Prostate gland (tissue), 2 donors: ENCODE data around the gene CST4. TPM values are rescaled to one million over a fixed set of nuclear protein-coding genes. Genes with fewer than 3 reads are reported as not detected.
"Not testable (repeated sequence)": the region's sequence is repeated elsewhere in the genome, so short reads cannot be mapped to it uniquely, and the experiment has no call there.

ENCODE experiments used
- DNase-seq: peaks from one replicate; pipeline ENCODE4 v3.0.0-alpha.2; 2019; ENCODE audit warnings: low spot score
- H3K27ac ChIP-seq, 2 donors: fragments of 200-600 bp; sonication (generic); 2 replicates each; pipeline ENCODE4 v1.5.1; 2017 to 2019
- H3K27me3 ChIP-seq: fragments of 200-600 bp; sonication (generic); replicated peaks from 2 replicates; pipeline ENCODE4 v1.5.1; 2019; ENCODE audit not compliant: insufficient read depth
- H3K36me3 ChIP-seq, 2 donors: fragments of 200-600 bp; sonication (generic); 1 replicate in 1 of 2; 2 replicates in 1 of 2; pipeline versions ENCODE4 v1.5.1 to v1.8.1; 2017 to 2019
- H3K4me1 ChIP-seq: fragments of 200-600 bp; sonication (generic); replicated peaks from 2 replicates; pipeline ENCODE4 v1.5.1; 2019
- H3K4me3 ChIP-seq, 2 donors: fragments of 200-600 bp; sonication (generic); 2 replicates each; pipeline ENCODE4 v1.5.1; 2017 to 2019
- H3K9me3 ChIP-seq: fragments of 200-600 bp; sonication (generic); 2 replicates; pipeline ENCODE4 v1.5.1; 2017
- POLR2A ChIP-seq: fragments of 450-650 bp; IDR thresholded peaks from one replicate; pipeline ENCODE4 v1.6.1; 2016; ENCODE audit warnings: antibody characterized with exemption, mild to moderate bottlenecking
- POLR2AphosphoS5 ChIP-seq: sonication (generic); formaldehyde crosslinking; IDR thresholded peaks from one replicate; pipeline ENCODE4 v1.6.1; 2017; ENCODE audit warnings: antibody characterized with exemption
- WGBS: methylation state at CpG from one replicate; pipeline ENCODE4 v1.1.5; 2018; 5-methylcytosine and 5-hydroxymethylcytosine counted together
- intact Hi-C: fragments of 100-400 bp; cut with DNase I; formaldehyde crosslinking; loops from one replicate; pipeline ENCODE4 v1.14.2; 2022
- small RNA-seq, 2 donors: library from RNA; depleted of rRNA; stranded (forward); fragments of <200 nt; gene quantifications; one replicate each; pipeline ENCODE3, GENCODE V24; 2016
- total RNA-seq, 2 donors: library from RNA; depleted of rRNA; stranded (reverse); fragments of >200 nt; gene quantifications; one replicate each; pipeline ENCODE4 v1.1.0, GENCODE V29; 2016
- TF ChIP-seq, protein P1 (sequence below), 4 experiments: fragments of 200-600 bp in 2 of 4; fragments of 450-650 bp in 2 of 4; sonication (generic) in 2 of 4; IDR thresholded peaks; 1 replicate in 3 of 4; 2 replicates in 1 of 4; pipeline ENCODE4 v1.5.1; 2016 to 2019; ENCODE audit warnings: antibody characterized with exemption in 4 of 4, mild to moderate bottlenecking in 2 of 4, moderate library complexity in 2 of 4

CST4 gene
- total RNA-seq, 2 donors from 2014 or later = 7.9 TPM; not detected in 1

DNA sequence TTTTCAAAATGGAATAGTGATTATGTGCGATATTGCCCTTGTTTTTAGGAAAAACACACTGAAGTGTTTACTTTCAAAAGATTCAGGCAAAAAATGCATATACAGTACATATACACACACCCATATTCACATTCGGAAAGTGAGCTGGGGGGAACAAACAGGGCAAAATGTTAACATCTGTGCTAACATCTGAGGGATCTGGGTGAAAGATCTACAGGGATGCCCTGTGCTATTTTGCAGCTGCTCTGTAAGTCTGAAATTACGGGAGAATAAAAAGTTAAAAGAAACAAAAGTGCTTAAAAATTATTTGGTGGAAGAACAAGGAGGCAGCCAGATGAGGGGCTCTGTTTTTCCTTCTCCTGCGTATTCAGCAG is 51.9 kb downstream of the CST4 start:
- H3K36me3 ChIP-seq = no peaks in the 10 kb centered on the region
- intact Hi-C loops = loop anchor here (10.0 kb wide), 2 partner anchors 212 to 1418 kb away; partner anchors contain the start of genes ACSS1 and NAPB
- WGBS = 22% methylated on average over 4 of the region's 4 CpGs
- no peaks in the 10 kb centered on the region for H3K9me3 ChIP-seq
- no peak for TF ChIP-seq POLR2A
- TF ChIP-seq POLR2AphosphoS5 = no peak
- TF ChIP-seq, protein P1, sequence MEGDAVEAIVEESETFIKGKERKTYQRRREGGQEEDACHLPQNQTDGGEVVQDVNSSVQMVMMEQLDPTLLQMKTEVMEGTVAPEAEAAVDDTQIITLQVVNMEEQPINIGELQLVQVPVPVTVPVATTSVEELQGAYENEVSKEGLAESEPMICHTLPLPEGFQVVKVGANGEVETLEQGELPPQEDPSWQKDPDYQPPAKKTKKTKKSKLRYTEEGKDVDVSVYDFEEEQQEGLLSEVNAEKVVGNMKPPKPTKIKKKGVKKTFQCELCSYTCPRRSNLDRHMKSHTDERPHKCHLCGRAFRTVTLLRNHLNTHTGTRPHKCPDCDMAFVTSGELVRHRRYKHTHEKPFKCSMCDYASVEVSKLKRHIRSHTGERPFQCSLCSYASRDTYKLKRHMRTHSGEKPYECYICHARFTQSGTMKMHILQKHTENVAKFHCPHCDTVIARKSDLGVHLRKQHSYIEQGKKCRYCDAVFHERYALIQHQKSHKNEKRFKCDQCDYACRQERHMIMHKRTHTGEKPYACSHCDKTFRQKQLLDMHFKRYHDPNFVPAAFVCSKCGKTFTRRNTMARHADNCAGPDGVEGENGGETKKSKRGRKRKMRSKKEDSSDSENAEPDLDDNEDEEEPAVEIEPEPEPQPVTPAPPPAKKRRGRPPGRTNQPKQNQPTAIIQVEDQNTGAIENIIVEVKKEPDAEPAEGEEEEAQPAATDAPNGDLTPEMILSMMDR (IDR thresholded peaks at IDR 0.05) = no peak
- DNase-seq = no peak
- peak overlapping the region; percentile 80 to 89 for H3K27ac ChIP-seq
- H3K4me1 ChIP-seq = peaks cover 9% of the 10 kb centered on the region
- peak overlapping the region; percentile 74 to 96 for H3K4me3 ChIP-seq
- H3K27me3 ChIP-seq = no peaks in the 10 kb centered on the region

DNA sequence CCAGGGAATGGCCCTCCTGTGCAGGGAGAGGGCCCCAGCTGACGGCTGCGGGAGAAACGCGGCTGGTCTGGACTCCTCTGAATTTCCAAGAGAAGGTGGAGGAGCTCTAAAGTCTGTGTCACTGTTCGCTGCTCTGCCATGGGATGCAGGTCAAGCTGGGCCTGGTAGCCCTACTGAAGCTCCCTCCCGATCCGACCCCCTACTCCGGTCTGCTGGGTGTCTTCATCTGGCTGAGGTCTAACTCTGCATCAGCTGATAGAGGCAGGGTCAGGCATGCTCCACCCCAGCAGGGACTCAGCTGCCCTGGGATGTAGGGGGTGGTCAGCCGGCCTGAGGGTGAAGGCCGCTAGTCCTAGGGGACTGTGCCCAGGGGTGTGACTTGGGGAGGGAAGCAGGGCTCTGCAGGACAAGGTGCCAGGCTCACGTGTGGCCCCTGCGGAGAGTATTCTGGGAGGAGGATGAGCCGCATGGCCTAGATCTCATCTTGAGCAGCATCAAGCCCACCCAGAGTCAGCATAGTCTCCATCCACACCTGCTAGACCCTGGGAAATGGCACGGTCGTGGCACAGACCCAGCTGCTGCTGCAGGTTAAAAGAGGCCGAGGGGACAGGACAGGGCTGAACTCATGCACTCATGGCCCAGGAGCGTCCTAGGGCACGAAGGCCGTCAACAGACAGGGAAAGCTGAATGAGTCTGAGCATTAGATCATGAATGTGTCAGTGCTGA is 52.5 kb downstream of the CST4 start:
- H3K27ac ChIP-seq = peak overlapping the region; percentile 80 to 89

DNA sequence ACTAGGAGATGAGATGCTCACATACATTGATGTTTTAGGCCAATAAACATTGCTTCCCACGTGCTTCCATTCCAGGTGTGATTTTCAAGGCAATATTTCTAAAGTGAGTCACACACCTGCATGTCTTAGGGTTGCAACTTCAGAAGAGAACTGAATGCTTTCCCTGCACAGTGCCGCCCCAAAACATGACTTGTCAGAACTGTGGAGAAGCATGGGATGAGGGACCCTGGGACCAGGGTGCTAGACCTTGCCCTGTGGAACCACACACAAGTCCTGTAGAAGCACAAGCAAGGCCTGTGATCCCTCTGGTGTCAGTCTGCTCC is 53.1 kb downstream of the CST4 start:
- 49% methylated on average over 2 of the region's 2 CpGs for WGBS
- not testable (repeated sequence) for H3K36me3 ChIP-seq, H3K4me1 ChIP-seq, DNase-seq, H3K27me3 ChIP-seq, H3K9me3 ChIP-seq
- Histone ChIP-seq H3K4me3 (peak overlapping the region in 1 of 2 donors; percentile 74), H3K27ac (peak overlapping the region in 1 of 2 donors; percentile 3)
- intact Hi-C loops = loop anchor here (10.0 kb wide), 2 partner anchors 211 to 1419 kb away; partner anchors contain the start of genes ACSS1 and NAPB

More for the DNA sequence above, 52.5 kb downstream of the CST4 start:
- intact Hi-C loops = loop anchor here (10.0 kb wide), 2 partner anchors 212 to 1418 kb away; partner anchors contain the start of genes ACSS1 and NAPB
- DNase-seq = no peak
- Histone ChIP-seq H3K36me3 (no peaks in the 10 kb centered on the region), H3K9me3 (no peaks in the 10 kb centered on the region), H3K27me3 (no peaks in the 10 kb centered on the region), H3K4me3 (peak overlapping the region; percentile 74 to 96), H3K4me1 (peaks cover 9% of the 10 kb centered on the region)
- 78% methylated on average over 19 of the region's 19 CpGs for WGBS
- no peak for TF ChIP-seq POLR2A
- TF ChIP-seq POLR2AphosphoS5 = no peak
- TF ChIP-seq, protein P1 (IDR thresholded peaks at IDR 0.05) = no peak

Small RNA genes lying within 50 kb of the gene (small RNA-seq; reads per million reads assigned to genes)
- gene CST2P1 = 0 reads per million in 2 donors

Other genes with a start within 250 kb of the CST4 start
- gene CSTL1, start 249.4 kb downstream of the CST4 start, total RNA-seq = not detected
- gene CST11, start 236.2 kb downstream of the CST4 start, total RNA-seq = not detected
- under 1 TPM in 1 of 2 donors, not detected in 1; 0.74 TPM for gene CST8, start 197.9 kb downstream of the CST4 start, total RNA-seq
- gene CST9L, start 120.6 kb downstream of the CST4 start, total RNA-seq = 10 to 100 TPM in 1 of 2 donors, not detected in 1; 44.0 TPM
- not detected for gene CST9, start 83.1 kb downstream of the CST4 start, total RNA-seq
- gene CST3, start 51.1 kb downstream of the CST4 start, total RNA-seq = 1,000 to 10,000 TPM; 1,170 to 3,384 TPM
- gene CST1, start 61.9 kb upstream of the CST4 start, total RNA-seq = 1 to 10 TPM; 1.2 to 8.3 TPM
- gene CST2, start 137.7 kb upstream of the CST4 start, total RNA-seq = not detected
- gene CST5, start 190.7 kb upstream of the CST4 start, total RNA-seq = not detected